Loucy (cell line): ENCODE measurements around the gene CIITA.

ENCODE experiments used
- H2AFZ ChIP-seq: fragments of 200-600 bp; sonication (generic); 2 replicates; pipeline ENCODE4 v1.6.0; 2016; ENCODE audit warnings: antibody characterized with exemption, mild to moderate bottlenecking, low read length, moderate library complexity
- H3F3A ChIP-seq: fragments of 200-600 bp; 2 replicates; pipeline ENCODE4 v1.6.0; 2016; ENCODE audit warnings: antibody characterized with exemption, low read depth, mild to moderate bottlenecking
- H3K27me3 ChIP-seq: fragments of 200-600 bp; sonication (generic); 2 replicates; pipeline ENCODE4 v1.6.1; 2014; ENCODE audit warnings: low read length, mild to moderate bottlenecking; ENCODE audit not compliant: insufficient read depth, poor library complexity, severe bottlenecking
- H3K36me3 ChIP-seq: fragments of 200-600 bp; sonication (generic); 2 replicates; pipeline ENCODE4 v1.6.1; 2016; ENCODE audit warnings: low read length; ENCODE audit not compliant: insufficient read depth
- H3K4me1 ChIP-seq: fragments of 200-600 bp; sonication (generic); 2 replicates; pipeline ENCODE4 v1.5.1; 2014; ENCODE audit warnings: low read length, mild to moderate bottlenecking; ENCODE audit not compliant: insufficient read depth, poor library complexity, severe bottlenecking
- H3K4me2 ChIP-seq: fragments of 200-600 bp; sonication (generic); 2 replicates; pipeline ENCODE4 v1.6.0; 2014; ENCODE audit warnings: antibody characterized with exemption, low read length, low read depth, mild to moderate bottlenecking; ENCODE audit not compliant: poor library complexity, severe bottlenecking
- H3K4me3 ChIP-seq: fragments of 200-600 bp; sonication (generic); 2 replicates; pipeline ENCODE4 v1.5.1; 2014; ENCODE audit warnings: low read length, mild to moderate bottlenecking, mixed read lengths; ENCODE audit not compliant: poor library complexity, severe bottlenecking
- H3K79me2 ChIP-seq: fragments of 200-600 bp; sonication (generic); 2 replicates; pipeline ENCODE4 v1.6.1; 2014; ENCODE audit warnings: low read length; ENCODE audit not compliant: insufficient read depth
- H3K9ac ChIP-seq: fragments of 200-600 bp; sonication (generic); 2 replicates; pipeline ENCODE4 v1.6.0; 2014; ENCODE audit warnings: mild to moderate bottlenecking, low read depth, low read length, moderate library complexity; ENCODE audit not compliant: poor library complexity, severe bottlenecking
- H3K9me2 ChIP-seq: fragments of 200-600 bp; sonication (generic); replicated peaks from 2 replicates; pipeline ENCODE4 v1.6.1; 2016; ENCODE audit warnings: low read depth, low read length, mixed read lengths
- H3K9me3 ChIP-seq: fragments of 200-600 bp; sonication (generic); 2 replicates; pipeline ENCODE4 v1.6.1; 2014; ENCODE audit warnings: mild to moderate bottlenecking, antibody characterized with exemption, low read length, low read depth; ENCODE audit not compliant: insufficient read depth
- H4K20me1 ChIP-seq: fragments of 200-600 bp; sonication (generic); 2 replicates; pipeline ENCODE4 v1.6.0; 2014; ENCODE audit warnings: antibody characterized with exemption, low read length, mild to moderate bottlenecking; ENCODE audit not compliant: insufficient read depth, poor library complexity, severe bottlenecking
- EZH2phosphoT487 ChIP-seq: fragments of 200-600 bp; IDR thresholded peaks from 2 replicates; pipeline ENCODE4 v1.6.1; 2018; ENCODE audit warnings: antibody characterized with exemption, mild to moderate bottlenecking, moderate library complexity, borderline replicate concordance
- TF ChIP-seq, protein P1 (sequence below): fragments of 200-600 bp; sonication (generic); conservative IDR thresholded peaks from 2 replicates; pipeline ENCODE4 v1.5.1; 2014; ENCODE audit warnings: mild to moderate bottlenecking, antibody characterized with exemption, low read length

CIITA gene

DNA sequence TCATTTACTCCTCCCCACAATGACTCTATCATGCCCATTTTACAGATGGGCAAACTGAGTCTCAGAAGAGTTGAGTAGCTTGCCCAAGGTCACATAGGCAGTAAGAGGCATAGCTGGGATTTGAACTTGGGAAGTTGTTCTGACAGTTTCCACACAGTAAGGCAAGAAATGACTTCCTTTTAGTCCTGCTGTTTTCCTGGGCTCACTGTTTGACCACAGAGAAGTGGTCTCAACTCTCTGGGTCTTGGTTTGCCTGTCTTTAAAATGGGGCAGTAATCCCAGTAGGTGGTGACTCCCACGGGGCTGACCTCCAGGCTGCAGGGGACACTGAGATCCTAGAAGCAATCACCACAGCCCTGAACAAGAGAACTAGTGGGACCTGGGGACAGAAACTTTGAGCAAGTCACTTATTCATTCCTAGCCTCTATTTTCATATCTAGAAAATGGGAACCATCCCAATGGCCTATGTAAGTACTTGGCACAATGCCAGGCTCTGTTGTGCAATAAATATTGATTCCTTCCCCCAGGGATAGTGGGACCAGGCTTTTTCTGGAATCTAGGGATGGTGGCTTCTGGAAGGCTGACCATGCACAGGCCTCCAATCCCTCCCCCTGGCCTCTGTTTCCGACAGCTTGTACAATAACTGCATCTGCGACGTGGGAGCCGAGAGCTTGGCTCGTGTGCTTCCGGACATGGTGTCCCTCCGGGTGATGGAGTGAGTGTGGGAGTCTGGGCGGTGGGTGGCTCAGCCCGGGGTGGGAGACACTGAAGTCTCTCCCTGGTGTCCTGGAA lies 44.7 kb downstream of the CIITA start:
- no peak overlapping the region for H3K4me3 ChIP-seq
- no peaks in the 10 kb centered on the region for H3K79me2 ChIP-seq
- no peaks in the 10 kb centered on the region for H3K9me2 ChIP-seq
- H3F3A ChIP-seq = no peaks in the 10 kb centered on the region
- H4K20me1 ChIP-seq = no peaks in the 10 kb centered on the region
- H3K9me3 ChIP-seq = no peaks in the 10 kb centered on the region
- no peak overlapping the region for H3K9ac ChIP-seq
- H3K27me3 ChIP-seq = no peaks in the 10 kb centered on the region
- no peaks in the 10 kb centered on the region for H3K4me1 ChIP-seq
- H3K36me3 ChIP-seq = no peaks in the 10 kb centered on the region
- no peak overlapping the region for H3K4me2 ChIP-seq
- TF ChIP-seq EZH2phosphoT487 = no peak
- TF ChIP-seq, protein P1, sequence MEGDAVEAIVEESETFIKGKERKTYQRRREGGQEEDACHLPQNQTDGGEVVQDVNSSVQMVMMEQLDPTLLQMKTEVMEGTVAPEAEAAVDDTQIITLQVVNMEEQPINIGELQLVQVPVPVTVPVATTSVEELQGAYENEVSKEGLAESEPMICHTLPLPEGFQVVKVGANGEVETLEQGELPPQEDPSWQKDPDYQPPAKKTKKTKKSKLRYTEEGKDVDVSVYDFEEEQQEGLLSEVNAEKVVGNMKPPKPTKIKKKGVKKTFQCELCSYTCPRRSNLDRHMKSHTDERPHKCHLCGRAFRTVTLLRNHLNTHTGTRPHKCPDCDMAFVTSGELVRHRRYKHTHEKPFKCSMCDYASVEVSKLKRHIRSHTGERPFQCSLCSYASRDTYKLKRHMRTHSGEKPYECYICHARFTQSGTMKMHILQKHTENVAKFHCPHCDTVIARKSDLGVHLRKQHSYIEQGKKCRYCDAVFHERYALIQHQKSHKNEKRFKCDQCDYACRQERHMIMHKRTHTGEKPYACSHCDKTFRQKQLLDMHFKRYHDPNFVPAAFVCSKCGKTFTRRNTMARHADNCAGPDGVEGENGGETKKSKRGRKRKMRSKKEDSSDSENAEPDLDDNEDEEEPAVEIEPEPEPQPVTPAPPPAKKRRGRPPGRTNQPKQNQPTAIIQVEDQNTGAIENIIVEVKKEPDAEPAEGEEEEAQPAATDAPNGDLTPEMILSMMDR = no peak
- no peak overlapping the region for H2AFZ ChIP-seq

DNA sequence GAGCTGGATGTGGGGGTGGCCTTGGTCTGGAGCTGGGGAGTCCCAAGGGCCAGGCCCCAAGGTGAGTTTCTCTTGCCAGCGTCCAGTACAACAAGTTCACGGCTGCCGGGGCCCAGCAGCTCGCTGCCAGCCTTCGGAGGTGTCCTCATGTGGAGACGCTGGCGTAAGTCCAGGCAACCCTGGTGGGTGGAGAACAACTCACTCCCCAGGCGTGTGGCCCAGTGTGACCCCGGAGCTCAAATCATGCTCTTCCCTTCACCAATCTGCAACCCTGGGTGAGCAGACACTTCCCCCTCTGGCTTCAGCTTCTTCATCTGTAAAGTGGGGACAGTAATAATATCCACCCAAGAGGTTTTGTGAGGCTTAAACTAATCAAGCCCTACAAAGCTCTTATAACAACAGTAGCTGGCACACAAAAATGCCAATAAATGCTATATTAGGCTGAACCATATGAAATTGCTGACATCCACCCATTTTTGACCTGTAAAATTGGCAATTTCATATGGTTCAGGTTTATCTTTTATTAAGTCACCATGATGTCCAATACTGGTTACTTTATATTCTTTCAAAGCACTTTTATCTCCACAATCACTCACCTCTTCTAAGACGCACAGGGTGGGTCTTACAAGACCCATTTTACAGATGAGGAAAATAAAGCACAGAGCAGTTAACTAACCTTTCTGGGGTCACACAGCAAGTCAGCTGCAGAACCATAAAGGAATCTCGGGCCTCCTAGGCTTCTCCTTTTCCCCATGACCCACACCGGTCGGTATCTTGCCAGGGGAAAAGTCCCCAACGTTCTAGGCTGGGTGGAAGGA lies 45.5 kb downstream of the CIITA start:
- Histone ChIP-seq H3K4me2 (no peak overlapping the region), H3K36me3 (no peaks in the 10 kb centered on the region), H4K20me1 (no peaks in the 10 kb centered on the region), H3K27me3 (no peaks in the 10 kb centered on the region), H3K9ac (no peak overlapping the region), H3K79me2 (no peaks in the 10 kb centered on the region), H3F3A (no peaks in the 10 kb centered on the region), H3K9me3 (no peaks in the 10 kb centered on the region), H2AFZ (no peak overlapping the region), H3K4me1 (no peaks in the 10 kb centered on the region), H3K4me3 (no peak overlapping the region), H3K9me2 (no peaks in the 10 kb centered on the region)
- no peak for TF ChIP-seq EZH2phosphoT487
- TF ChIP-seq, protein P1 = no peak

DNA sequence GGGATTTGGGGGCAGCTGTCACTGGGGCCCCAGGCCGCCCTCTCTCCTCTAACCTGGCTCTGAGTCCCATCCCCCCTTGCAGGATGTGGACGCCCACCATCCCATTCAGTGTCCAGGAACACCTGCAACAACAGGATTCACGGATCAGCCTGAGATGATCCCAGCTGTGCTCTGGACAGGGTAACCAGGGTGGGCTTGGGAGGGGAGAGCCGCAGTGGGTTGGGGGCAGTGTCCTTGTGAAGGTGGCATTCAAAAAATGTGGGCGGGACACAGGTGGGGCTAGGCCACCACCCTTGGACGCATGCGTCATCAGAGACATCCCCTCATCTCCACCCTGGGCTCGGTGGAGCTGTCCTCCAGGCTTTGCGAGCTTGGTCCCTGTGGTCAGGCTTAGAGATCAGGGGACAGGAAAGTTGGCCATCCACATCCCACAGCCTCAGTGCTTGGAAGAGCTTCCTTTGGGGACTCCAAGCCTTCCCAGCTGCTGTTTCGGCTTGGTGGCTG lies 46.2 kb downstream of the CIITA start:
- TF ChIP-seq, protein P1 = no peak
- TF ChIP-seq EZH2phosphoT487 = no peak
- H3K9me2 ChIP-seq = no peaks in the 10 kb centered on the region
- H2AFZ ChIP-seq = no peak overlapping the region
- H3K27me3 ChIP-seq = no peaks in the 10 kb centered on the region
- no peaks in the 10 kb centered on the region for H3F3A ChIP-seq
- H3K36me3 ChIP-seq = no peaks in the 10 kb centered on the region
- H3K4me3 ChIP-seq = no peak overlapping the region
- H3K4me1 ChIP-seq = no peaks in the 10 kb centered on the region
- no peaks in the 10 kb centered on the region for H3K9me3 ChIP-seq
- H4K20me1 ChIP-seq = no peaks in the 10 kb centered on the region
- no peak overlapping the region for H3K4me2 ChIP-seq
- H3K9ac ChIP-seq = no peak overlapping the region
- H3K79me2 ChIP-seq = no peaks in the 10 kb centered on the region
